Stimulated activated CD4-positive, alpha-beta T cell treated with anti-CD3 and anti-CD28 coated beads, Interleukin-4, amount 100 ng/mL, for 1 hour (primary cell): ENCODE measurements around the gene SPON1.
"Not testable (repeated sequence)": the region's sequence is repeated elsewhere in the genome, so short reads cannot be mapped to it uniquely, and the experiment has no call there.

ENCODE experiments used
- DNase-seq: peaks from one replicate; pipeline ENCODE4 v3.0.0-alpha.2; 2020

The SPON1 gene

DNA sequence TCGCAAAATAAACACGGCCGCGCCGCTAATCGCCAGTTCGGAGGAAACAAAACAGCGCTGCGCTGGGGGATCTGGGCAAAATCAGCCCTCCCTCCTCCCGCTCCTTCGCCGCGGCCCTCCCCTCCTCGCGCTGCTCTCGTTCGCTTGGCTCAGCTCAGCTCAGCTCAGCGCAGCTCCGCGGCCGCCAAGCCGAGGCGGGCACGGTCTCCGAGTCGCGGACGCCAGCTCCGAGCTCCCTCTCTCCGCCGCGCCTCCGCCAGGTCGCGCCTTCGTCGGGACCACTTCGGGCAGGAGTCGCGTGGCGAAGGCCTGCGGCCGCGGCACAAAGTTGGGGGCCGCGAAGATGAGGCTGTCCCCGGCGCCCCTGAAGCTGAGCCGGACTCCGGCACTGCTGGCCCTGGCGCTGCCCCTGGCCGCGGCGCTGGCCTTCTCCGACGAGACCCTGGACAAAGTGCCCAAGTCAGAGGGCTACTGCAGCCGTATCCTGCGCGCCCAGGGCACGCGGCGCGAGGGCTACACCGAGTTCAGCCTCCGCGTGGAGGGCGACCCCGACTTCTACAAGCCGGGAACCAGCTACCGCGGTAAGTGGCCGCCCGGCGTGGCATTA lies at the start of gene SPON1:
TSS of gene SPON1 (plus strand) at position 162 of the 607 bp plus-strand sequence. CDS start at position 344, 182 bp downstream.
- peak; percentile 46 for DNase-seq

DNA sequence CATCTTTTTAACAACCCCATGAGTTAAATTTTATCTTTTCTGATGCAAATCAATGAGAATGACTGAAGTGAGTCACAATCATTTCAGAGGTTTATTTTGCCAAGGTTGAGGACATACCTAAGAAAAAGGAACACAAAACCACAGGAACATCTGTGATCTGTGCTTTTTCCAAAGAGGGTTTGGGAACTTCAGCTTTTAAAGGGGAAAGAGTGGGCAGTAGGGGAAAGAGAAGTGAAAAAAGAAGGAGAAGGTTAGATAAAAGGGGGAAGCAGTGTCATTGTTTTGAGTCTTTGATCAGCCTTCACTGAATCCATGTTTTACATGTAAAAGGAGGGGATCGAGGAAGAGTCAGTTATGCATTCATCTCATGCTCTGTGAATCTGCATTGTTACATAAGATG lies 45.3 kb upstream of the SPON1 start:
- no peak for DNase-seq

DNA sequence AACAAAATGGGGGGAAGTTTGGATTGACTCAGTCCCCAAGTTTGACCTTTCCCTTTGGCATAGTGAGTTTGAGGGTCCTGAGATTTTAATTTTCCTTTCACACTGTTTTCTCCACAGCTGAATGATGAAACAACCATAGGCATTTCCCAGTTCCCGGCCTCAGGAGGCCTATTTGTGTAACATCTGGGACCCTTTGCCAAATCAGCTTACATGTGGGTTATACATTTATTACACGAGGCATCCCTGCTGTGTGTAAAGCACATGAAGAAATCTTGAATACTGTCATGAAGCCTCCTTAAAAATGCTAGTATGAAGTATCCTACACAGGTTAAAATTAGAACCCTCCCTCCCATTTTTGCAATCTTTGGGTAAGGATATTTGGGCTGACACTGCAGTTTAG lies 44.6 kb upstream of the SPON1 start:
- DNase-seq = no peak

DNA sequence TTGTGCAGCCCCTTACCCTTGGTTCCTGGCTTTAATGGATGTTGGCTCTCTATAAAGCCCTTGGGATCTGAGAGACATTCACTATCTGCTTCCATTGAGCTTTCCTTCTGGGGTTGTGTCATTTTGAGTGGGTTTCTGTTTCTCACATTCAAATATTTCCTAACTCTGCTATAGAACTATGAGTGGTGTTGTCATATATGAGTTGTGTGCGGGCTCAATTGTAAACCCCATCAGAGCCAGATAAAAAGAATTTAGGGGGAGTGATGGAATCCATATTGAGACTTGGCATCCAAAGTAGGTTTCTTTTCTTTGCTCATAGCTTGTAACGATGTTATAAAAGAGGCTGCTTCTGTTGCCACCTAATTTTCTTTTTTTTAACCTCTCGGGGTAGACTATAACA lies 41.8 kb upstream of the SPON1 start:
- no peak for DNase-seq

DNA sequence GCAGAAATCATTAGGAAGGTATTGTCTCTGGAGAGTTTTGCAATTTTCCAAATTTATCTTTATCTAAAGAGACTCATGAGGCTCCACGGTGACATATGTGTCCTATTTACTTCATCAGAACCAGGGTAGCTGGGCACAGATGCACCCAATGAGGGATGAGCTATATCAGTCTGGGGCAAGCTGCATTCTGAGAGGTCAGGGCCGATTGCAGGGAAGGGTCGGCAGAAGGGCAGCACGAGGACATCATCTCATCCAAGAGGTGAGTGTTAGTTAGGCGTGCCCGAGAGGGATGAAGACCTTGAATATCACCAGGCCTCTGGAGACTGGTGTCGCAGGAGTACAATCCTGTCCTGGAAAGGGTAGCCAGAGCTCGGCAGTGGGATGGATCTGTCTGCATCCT lies 41.0 kb upstream of the SPON1 start:
- DNase-seq = no peak

DNA sequence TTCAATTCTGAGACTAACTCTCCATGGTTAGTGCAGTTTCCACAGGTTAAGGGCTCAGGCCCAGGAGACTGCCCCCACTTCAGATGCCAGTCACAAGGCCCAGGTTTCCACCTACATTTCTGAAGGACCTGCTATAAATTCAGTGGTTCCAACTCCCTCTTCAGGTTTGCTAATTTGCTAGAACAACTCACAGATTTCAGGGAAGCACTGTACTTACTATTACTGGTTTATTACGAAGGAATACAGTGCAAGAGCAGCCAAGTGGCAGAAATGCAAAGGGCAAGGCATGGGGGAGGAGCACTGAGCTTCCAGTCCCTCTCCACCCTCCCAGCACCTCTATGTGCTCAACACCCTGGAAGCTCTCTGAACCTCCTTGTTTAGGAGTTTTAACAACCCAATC lies 39.3 kb upstream of the SPON1 start:
- DNase-seq = no peak

DNA sequence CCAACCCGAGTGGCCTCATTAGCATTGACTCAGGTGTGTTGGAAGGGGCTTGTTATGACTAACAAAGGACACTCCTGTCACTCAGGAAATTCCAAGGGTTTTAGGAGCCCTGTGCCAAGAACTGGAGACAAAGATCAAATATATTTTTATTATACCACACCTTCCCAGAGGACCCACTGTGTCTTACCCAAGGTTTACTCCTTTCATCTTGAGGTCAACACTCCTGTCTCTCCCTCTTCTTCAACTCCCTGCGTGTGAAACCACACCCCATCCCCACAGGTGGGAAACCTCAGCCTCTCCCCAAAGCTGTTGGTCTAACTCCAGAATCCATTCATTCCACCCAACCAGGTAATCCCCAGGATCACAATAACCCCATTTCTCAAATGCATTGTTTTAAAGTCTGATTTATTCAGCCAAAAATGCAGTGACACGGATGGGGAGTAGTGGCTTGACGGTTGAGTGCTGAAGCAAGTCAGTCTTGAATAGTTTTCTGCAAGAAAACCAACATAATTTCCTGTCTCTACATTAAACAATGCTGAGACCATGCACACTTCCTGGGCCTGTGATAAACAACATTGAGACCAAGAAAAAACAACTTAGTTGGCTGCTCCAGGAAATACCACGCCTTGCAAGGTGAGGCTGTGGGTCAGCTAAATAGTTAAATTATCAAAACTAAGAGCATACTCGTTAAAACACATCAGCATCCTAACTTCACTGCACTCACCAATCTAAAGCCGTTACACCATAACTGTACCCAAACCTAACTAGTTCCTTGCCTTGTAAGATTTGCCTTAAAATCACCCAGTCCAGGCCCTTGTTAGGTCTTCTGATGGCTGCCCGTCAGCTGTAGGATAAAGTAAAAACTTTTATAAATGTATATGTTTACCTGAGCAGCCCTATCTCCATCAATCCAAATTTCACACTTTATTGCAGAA lies 38.5 kb upstream of the SPON1 start:
- DNase-seq = no peak

DNA sequence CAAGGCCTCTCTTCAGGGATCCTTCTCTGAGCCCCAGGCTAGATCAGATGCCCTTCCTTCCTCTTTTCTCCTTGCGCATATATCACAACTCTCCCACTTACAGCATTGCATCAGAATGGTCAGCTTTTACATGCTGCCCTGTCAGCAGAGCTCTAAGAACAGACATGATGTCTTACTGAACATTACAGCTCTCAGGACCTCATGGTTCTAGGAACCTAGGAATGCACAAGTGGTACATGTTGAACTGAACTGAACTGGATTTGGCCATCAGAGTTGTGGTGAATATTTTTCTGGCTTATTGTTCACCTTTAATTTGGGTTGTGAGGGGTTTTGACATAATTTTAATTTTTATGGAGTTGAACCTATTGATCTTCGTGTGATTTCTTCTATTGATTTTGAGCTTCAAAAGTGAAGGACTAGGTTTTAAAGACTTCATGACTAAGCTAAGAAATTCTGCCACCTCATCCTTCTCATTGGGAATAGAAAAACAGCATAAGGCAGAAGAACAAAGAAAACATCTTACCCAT lies 37.7 kb upstream of the SPON1 start:
- DNase-seq = no peak

DNA sequence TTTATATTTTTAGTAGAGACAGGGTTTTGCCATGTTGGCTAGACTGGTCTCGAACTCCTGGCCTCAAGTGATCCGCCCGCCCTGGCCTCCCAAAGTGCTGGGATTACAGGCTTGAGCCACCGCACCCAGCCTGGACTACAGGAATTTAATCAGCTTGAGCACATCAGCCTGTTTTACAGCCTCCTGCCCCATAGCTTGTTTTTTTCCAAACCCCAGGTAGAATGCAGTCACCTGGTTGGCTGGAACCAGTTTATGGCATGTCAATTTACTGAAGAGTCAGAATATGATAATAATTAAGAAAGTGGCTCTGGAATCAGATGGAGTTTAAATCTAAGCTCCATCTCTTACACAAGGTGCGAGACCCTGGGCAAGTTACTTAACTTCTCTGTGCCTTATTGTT lies 36.2 kb upstream of the SPON1 start:
- DNase-seq = not testable (repeated sequence)

DNA sequence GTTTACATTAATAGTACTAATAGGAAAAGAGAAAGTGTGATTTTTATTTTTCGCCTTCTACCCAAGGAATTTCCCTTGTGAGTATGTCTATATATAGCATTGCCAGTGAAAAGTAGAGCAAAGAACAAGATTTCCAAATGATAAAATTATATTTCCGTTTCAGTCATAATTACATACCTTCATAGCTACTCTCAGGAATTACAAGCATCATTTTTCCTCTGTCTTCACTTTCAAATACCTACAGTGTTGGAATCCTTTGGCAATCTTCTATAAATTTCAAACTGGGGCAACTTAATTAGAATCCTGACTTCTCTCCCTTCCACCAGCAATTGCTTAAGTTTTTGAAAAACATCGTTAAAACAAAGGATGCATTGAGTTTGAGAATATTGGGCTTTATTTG lies 35.5 kb upstream of the SPON1 start:
- no peak for DNase-seq

DNA sequence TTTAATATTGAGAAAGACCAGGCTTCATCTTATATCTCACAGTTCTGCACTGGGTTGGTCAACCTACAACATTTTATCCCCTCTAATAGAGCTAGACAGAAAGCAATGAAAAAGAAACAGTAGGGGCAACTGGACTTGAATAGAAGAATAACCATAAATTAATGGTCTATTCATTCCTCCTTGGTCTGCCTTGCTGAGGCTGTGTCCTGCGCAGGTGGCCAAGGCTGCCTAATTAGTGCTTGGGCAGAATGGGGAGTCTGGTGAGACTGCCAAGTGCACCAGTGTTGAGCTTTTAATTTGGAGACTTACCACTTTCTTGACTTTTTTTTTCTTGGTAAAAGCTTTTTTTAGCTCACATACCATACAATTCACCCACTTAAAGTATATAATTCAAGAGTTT lies 35.0 kb upstream of the SPON1 start:
- no peak for DNase-seq

DNA sequence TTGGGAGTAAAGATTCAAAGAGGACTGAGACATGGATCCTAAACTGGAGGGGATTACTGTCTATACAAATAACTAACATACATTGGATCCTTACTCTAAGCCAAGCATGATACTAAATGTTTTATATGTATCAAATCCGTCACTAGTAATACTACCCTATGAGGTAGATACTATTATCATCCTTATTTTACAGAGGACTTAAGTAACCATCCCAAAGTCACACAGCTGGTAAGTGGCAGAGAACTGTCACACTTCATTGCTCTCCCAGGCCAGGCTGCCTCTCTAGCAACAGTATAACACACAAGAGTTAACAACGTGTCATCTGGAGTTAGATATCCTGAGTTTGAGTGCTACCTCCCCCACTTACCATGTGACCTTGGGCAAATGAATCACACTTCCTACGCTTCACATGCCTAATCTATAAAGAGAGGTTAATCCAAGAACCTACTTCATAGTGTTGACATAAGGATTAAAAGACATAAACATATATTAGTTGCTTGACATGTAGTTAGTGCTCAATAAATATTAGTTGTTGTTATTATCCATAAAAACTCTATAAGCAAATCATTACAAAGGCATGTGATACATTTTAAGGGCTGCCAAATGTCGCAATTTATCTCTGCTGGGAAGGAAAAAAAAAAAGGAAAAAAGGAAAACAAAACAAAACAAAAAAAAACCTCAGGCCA lies 33.8 kb upstream of the SPON1 start:
- DNase-seq = no peak

DNA sequence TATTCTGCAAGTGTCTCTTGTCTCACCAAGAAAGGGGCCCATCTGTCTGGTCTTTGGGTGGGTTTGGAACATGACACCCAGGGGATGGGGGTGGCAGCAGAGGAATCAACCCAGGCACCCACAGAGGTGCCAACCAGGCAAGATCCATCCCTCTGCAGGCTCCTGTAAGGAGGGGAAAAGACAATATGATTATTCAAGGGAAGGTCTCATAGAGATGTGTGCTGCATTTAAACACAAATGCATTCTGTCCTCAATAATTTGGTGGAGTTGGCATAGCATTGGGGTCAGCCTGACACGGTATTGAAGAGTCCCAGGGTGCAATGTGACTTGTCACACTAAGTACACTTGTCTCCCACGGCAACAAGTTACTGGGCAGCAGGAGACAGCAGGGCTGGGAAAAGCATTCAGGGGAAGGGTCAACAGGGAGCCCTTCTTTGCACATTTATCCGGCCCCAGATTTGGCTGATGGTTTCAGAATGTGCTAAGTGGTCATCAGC lies 33.1 kb upstream of the SPON1 start:
- no peak for DNase-seq

DNA sequence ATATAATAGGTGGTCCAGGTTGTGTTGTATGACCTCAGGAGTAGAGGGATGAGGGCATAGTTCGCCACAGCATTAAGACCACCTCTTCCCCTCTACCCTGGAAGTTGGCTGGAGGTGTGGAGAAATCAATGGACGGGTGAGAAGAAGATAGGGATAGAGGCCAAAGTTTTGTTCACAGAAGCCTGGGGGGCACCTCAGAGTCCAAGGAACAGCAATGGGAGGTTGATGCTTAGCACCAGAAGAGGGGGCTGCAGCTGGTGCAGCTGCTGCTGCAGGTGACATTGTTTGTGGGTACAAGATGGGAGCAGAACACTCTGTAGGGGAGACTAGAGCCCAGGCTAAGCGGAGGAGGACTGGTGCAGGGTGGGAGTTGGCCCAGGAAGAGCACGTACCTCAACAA lies 31.2 kb upstream of the SPON1 start:
- no peak for DNase-seq

DNA sequence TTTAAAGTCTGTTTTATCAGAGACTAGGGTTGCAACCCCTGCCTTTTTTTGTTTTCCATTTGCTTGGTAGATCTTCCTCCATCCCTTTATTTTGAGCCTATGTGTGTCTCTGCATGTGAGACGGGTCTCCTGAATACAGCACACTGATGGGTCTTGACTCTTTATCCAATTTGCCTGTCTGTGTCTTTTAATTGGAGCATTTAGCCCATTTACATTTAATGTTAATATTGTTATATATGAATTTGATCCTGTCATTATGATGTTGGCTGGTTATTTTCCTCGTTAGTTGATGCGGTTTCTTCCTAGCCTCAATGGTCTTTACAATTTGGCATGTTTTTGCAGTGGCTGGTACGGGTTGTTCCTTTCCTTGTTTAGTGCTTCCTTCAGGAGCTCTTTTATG lies 25.4 kb upstream of the SPON1 start:
- DNase-seq = not testable (repeated sequence)

DNA sequence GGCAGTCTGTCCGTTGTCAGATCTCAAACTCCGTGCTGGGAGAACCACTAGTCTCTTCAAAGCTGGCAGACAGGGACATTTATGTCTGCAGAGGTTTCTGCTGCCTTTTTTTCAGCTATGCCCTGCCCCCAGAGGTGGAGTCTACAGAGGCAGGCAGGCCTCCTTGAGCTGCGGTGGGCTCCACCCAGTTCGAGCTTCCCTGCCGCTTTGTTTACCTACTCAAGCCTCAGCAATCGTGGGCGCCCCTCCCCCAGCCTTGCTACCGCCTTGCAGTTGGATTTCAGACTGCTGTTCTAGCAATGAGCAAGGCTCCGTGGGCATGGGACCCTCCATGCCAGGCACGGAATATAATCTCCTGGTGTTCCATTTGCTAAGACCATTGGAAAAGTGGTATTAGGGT lies 23.7 kb upstream of the SPON1 start:
- DNase-seq = peak; percentile 17

DNA sequence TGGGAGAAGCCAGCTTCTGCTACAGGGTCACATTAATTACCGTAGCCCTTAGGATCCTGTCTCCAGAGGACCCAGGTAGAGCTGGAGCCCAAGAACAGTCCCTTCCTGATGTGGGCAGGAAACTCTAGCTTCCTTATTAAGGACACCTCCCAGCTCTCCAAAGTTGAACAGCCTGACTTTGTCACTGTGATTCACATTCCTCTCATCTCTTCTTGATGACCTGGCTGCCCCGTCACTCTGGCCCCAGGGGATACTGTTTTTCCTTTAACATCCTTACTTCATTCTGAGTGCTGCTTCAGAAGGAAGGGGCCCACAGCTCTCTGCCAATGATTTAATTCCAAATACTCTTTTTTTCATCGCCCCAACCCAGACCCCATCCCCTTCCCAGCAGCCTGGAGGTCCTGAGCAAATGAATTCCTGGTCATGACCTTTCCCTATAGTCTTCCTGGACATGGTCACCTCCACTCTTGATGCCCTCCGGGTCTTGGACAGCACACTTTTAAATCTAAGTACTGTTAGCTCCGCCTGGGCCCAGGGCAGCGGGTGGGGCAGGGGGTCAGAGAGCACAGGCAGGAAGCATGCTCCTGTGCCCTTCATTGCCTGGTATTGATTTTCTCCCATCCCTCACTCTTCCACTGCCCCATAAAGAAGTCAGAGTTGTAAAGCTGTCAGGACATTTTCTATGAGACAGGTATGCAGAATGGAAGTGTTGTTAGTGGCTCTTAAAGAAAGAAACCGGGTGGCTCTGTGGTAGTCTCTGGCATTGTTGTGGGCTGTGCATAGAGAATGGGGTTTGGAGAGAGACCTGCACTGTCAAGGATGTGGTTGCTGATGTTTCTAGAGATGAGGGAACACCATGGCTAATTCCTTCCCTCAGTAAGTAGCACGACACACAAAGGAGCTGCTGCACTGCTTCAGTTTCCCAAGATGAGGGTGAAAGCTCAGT lies 22.3 kb upstream of the SPON1 start:
- DNase-seq = no peak

DNA sequence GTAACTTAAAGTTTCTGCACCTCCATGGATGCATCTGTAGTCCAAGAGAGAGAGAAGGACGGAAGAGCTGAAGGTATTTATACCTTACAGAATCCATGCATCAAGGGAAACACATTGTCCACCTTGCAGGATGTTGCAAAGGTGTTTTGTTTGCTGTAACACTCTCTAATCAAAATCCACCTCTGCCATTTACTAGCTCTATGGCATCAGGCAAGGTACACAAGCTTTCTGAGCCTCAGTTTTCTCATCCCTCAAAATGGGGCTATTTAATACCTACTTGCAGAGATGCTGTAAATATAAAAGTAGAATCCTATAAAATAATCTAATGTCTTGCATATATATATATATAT lies 21.6 kb upstream of the SPON1 start:
- DNase-seq = no peak

DNA sequence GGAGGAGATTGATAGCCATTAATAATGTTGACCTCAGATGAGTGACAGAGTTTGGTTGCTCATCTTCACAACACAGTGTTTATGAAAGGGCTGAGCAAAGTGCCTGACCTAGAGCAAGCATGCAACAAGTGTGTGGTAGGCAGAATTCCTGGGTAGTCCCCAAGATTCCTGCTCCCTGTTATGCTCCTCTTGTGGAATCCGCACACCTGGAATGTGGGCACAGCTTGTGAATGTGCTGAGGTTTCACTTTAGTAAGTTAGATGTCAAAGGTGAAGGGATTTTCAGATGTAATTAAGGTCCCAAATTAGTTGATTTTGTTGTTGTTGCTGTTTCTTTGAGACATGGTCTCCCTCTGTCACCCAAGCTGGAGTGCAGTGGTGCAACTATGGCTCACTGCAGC lies 20.7 kb upstream of the SPON1 start:
- no peak for DNase-seq

DNA sequence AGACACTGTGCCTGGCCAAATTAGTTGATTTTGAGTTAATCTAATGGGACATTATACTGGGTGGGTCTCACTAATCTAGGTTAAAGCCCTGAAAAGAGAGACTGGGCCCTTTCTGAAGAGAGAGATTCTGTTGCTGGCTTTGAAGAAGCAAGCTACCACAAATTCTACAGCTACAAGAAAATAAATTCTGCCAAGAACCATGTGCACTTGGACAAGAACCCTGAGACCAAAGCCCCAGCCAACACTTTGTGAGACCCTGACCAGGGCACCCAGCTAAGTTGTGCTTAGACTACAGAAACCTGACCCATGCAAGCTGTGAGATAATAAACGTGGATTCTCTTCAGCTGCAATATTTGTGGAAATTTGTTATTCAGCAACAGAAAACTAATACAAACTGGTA lies 20.1 kb upstream of the SPON1 start:
- DNase-seq = no peak

DNA sequence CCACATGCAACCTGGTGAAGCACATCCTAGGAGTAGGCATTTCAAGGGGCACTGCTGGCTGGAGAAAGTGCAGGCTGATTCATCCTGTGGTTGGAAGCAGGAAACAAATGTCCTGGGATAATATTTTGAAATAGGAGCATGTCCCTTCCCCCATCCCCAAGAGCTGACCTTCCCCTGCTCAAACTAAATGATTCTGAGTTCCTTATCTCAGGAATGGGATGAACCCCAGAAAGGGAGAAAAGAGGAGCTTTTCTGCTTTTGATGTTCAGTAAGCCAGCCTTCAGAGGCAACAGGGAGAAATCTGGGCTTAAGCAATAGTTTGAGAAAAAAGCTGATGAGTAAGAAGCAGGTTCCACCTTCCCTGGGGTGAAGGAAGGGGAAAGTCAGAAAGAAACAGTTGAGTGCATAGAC lies 19.5 kb upstream of the SPON1 start:
- no peak for DNase-seq

DNA sequence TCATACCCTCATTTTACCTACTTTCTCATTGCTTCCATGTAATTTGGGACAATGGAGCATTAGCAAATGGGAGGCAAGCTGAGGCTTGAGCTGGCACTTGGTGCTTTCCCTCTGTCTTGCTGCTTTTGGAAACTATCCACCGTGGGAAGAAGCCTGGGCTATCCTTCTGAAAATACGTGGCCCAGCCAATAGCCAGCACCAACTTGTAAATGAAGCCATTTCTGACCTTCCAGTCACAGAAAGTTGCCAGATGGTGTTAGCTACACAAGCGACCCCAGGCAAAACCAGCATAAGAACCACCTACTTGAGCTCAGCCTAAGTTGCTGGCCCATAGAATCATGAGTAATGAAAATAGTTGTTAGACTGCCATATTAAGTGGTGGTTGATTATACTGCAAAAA lies 18.5 kb upstream of the SPON1 start:
- no peak for DNase-seq
